ENCODE results near the gene CCDC28B.

CCDC28B gene

DNA sequence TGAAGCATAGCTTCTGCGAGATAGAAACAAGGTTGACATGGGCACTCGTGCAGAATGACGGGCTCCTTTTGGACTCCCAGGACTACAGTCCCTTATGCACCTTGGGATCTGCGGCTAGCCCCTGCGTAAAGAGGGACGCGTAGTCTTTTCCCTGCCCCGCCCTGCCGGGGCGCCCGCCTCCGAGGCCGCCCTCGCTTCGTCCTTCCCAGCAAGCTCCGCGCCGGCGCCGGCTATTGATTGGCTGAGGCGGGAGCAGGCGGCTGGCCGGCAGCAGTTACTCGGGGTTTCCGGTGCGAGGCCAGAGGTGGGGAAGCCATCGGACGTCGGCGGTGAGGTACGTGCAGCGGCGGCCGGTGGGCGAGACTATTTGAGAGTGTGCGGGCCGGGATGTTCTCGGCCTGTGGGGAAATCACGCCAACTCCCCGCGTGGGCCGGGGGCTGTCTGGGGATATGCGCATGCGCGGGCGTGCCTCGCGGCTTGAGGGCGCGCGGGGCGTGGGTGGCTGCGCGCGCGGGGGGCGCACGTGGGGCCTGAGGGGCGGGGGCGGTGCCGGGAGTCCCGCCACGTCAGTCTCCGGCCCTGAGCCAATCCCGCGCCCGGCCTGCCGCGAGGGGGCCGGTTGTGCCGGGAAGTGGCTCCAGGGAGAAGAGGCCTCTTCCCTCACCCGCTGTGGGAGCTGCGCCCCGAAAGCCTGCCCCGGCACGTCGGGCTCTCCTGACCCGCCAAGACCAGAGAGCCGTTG, 20.8 kb upstream of the CCDC28B start, which contains the start of gene TXLNA:
TXLNA (plus strand) TSS at position 233 of the 743 bp plus-strand sequence. CDS start 671 bp downstream, outside the sequence.
- no peak for TF ChIP-seq TEAD4 (IDR thresholded peaks at IDR 0.05)
- peak; percentile 94 for TF ChIP-seq EGR1 (IDR thresholded peaks at IDR 0.05)
- peak; percentile 54; the same call in 1 of the 2 replicates for TF ChIP-seq TCF12 (IDR thresholded peaks at IDR 0.05; ENCODE audit: low read depth)
- peak; percentile 62 for TF ChIP-seq TAF1 (IDR thresholded peaks at IDR 0.05; ENCODE audit: low read depth)
- TF ChIP-seq, protein P1, sequence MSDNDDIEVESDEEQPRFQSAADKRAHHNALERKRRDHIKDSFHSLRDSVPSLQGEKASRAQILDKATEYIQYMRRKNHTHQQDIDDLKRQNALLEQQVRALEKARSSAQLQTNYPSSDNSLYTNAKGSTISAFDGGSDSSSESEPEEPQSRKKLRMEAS (IDR thresholded peaks at IDR 0.05), result peak; percentile 93
- peak; percentile 15; the same call in 1 of the 2 replicates for TF ChIP-seq NFIC (IDR thresholded peaks at IDR 0.05)
- TF ChIP-seq CEBPB (IDR thresholded peaks at IDR 0.05), result no peak
- TF ChIP-seq YY1 (IDR thresholded peaks at IDR 0.05; ENCODE audit: low read depth), result 0 out of 2 replicates have a peak, but pooled peaks have one; percentile 20
- TF ChIP-seq, protein P2, sequence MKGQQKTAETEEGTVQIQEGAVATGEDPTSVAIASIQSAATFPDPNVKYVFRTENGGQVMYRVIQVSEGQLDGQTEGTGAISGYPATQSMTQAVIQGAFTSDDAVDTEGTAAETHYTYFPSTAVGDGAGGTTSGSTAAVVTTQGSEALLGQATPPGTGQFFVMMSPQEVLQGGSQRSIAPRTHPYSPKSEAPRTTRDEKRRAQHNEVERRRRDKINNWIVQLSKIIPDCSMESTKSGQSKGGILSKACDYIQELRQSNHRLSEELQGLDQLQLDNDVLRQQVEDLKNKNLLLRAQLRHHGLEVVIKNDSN (IDR thresholded peaks at IDR 0.05), result peak; percentile 67

DNA sequence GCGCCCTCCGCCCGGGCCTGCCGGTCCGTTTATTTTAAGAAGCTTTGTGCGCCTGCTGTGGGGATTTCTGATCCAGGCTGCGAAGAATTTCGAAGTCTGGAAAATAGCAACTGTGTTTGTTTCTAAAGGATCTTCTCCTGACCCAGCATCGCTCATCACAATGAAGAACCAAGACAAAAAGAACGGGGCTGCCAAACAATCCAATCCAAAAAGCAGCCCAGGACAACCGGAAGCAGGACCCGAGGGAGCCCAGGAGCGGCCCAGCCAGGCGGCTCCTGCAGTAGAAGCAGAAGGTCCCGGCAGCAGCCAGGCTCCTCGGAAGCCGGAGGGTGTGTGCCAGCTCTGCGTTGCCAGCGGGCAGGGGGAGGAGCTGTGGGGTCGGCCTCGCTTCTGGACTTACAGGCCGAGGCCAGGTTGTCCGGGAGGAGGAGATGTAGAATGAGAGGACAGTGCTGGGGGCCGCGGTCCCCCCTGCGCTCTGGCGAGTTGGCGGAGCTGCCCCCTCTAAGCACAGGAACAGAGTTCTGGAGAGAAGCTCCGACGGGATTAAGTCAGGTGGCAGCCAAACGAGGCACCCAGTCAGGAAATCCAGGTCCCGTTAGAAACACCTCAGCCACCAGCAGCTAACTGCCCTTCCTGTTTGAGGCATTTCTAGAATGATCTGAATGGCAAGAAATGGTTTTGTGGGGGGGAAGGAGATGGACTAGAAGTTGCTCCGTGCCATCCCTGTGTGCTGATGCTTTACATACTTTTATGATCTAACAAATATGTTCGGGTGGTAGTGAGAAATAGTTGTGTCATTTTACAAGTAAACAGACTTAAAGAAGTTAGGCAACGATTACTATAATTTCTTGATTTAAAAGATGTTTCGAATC, 20.0 kb upstream of the CCDC28B start:
- no peak for TF ChIP-seq EGR1 (IDR thresholded peaks at IDR 0.05)
- no peak for TF ChIP-seq TCF12 (IDR thresholded peaks at IDR 0.05; ENCODE audit: low read depth)
- TF ChIP-seq EP300 (IDR thresholded peaks at IDR 0.05; ENCODE audit: borderline replicate concordance), result no peak
- TF ChIP-seq NFIC (IDR thresholded peaks at IDR 0.05), result no peak
- TF ChIP-seq TAF1 (IDR thresholded peaks at IDR 0.05; ENCODE audit: low read depth), result no peak
- TF ChIP-seq FOXM1 (IDR thresholded peaks at IDR 0.05; ENCODE audit: borderline replicate concordance, low read depth), result no peak
- no peak for TF ChIP-seq RAD21 (IDR thresholded peaks at IDR 0.05; ENCODE audit: low read depth)
- TF ChIP-seq CEBPB (IDR thresholded peaks at IDR 0.05), result no peak

DNA sequence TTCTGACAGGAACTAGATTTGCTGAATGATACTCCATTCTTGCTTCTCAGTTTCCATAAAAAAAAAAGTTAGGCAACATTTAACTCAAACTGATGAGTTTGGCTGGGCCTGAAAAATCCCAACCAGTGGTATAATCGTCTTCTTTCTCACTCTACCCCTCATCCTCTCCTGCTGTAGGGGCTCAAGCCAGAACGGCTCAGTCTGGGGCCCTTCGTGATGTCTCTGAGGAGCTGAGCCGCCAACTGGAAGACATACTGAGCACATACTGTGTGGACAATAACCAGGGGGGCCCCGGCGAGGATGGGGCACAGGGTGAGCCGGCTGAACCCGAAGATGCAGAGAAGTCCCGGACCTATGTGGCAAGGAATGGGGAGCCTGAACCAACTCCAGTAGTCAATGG, 19.3 kb upstream of the CCDC28B start:
- TF ChIP-seq CEBPB (IDR thresholded peaks at IDR 0.05) (no peak), TAF1 (IDR thresholded peaks at IDR 0.05; ENCODE audit: low read depth) (no peak), YY1 (IDR thresholded peaks at IDR 0.05; ENCODE audit: low read depth) (no peak), RAD21 (IDR thresholded peaks at IDR 0.05; ENCODE audit: low read depth) (no peak)
- TF ChIP-seq, protein P1 (IDR thresholded peaks at IDR 0.05), result no peak

DNA sequence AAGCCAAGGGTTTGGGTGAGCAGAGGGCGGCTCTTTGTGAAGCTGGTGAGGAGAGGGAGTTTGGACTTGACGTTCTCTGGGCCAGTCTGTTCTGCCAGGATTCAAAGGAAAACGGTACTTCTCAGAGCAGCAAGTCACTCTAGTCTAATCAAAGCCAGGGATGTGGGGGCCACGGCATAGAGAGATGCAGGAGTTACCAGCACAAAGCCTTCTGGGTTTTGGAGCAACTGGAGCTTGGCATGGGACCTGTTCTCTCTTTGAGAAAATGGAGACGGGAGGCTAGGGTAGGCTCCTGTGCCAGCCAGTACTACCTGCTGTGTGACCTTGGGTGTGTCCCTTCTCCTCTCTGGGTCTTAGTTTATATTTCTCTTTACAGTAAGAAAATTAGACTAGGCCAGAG, 18.8 kb upstream of the CCDC28B start:
- no peak for TF ChIP-seq RAD21 (IDR thresholded peaks at IDR 0.05; ENCODE audit: low read depth)

DNA sequence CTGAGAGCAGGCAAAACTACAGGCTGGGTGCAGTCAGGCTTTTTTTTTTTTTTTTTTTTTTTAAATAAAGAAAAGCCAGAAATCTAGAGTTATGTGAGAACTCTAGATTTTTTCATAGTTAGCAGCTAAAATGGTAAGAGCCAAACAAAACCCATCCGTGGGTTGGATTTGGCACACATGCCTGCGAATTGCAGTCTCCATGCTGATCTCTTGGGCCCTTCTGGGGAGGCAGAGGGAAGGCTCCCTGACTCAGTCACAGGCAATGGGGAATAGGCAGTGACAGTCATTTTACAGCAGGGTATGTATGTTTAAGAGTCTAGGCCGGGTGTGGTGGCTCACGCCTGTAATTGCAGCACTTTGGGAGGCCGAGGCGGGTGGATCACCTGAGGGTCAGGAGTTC, 18.3 kb upstream of the CCDC28B start:
- TF ChIP-seq CEBPB (IDR thresholded peaks at IDR 0.05), result no peak
- no peak for TF ChIP-seq ZBTB7A (IDR thresholded peaks at IDR 0.05; ENCODE audit: low read depth)
- TF ChIP-seq TAF1 (IDR thresholded peaks at IDR 0.05; ENCODE audit: low read depth), result no peak
- TF ChIP-seq FOXM1 (IDR thresholded peaks at IDR 0.05; ENCODE audit: borderline replicate concordance, low read depth), result no peak
- no peak for TF ChIP-seq TEAD4 (IDR thresholded peaks at IDR 0.05)
- TF ChIP-seq, protein P2 (IDR thresholded peaks at IDR 0.05), result no peak
- no peak for TF ChIP-seq YY1 (IDR thresholded peaks at IDR 0.05; ENCODE audit: low read depth)
- TF ChIP-seq NFIC (IDR thresholded peaks at IDR 0.05), result no peak
- TF ChIP-seq TCF12 (IDR thresholded peaks at IDR 0.05; ENCODE audit: low read depth), result no peak
- TF ChIP-seq, protein P3, sequence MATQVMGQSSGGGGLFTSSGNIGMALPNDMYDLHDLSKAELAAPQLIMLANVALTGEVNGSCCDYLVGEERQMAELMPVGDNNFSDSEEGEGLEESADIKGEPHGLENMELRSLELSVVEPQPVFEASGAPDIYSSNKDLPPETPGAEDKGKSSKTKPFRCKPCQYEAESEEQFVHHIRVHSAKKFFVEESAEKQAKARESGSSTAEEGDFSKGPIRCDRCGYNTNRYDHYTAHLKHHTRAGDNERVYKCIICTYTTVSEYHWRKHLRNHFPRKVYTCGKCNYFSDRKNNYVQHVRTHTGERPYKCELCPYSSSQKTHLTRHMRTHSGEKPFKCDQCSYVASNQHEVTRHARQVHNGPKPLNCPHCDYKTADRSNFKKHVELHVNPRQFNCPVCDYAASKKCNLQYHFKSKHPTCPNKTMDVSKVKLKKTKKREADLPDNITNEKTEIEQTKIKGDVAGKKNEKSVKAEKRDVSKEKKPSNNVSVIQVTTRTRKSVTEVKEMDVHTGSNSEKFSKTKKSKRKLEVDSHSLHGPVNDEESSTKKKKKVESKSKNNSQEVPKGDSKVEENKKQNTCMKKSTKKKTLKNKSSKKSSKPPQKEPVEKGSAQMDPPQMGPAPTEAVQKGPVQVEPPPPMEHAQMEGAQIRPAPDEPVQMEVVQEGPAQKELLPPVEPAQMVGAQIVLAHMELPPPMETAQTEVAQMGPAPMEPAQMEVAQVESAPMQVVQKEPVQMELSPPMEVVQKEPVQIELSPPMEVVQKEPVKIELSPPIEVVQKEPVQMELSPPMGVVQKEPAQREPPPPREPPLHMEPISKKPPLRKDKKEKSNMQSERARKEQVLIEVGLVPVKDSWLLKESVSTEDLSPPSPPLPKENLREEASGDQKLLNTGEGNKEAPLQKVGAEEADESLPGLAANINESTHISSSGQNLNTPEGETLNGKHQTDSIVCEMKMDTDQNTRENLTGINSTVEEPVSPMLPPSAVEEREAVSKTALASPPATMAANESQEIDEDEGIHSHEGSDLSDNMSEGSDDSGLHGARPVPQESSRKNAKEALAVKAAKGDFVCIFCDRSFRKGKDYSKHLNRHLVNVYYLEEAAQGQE (IDR thresholded peaks at IDR 0.05; ENCODE audit: low read depth), result no peak
- no peak for TF ChIP-seq RAD21 (IDR thresholded peaks at IDR 0.05; ENCODE audit: low read depth)
- TF ChIP-seq, protein P1 (IDR thresholded peaks at IDR 0.05), result no peak
- TF ChIP-seq EP300 (IDR thresholded peaks at IDR 0.05; ENCODE audit: borderline replicate concordance), result no peak
- TF ChIP-seq CREB1 (IDR thresholded peaks at IDR 0.05; ENCODE audit: low read depth), result no peak
- TF ChIP-seq EGR1 (IDR thresholded peaks at IDR 0.05), result no peak

DNA sequence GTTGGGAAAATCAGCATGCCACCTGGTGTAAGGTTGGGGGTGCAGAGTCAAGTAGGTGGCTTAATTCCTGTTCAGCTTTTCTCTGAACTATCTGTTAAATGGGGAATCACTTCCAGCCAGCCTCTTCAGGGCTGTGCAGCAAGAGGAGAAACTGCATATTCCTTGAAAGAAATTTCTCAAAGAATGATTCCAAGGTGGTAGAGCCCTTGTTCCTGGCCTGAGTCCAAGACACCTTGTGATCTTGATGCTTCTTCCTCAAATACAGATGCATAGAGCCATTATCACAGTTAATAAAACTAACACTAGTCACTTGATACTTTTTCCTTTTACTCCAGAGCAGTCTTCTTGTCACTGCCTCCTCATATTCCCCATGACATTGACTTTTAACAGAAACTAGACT, 15.7 kb upstream of the CCDC28B start:
- TF ChIP-seq ZBTB7A (IDR thresholded peaks at IDR 0.05; ENCODE audit: low read depth) (no peak), TAF1 (IDR thresholded peaks at IDR 0.05; ENCODE audit: low read depth) (no peak)

DNA sequence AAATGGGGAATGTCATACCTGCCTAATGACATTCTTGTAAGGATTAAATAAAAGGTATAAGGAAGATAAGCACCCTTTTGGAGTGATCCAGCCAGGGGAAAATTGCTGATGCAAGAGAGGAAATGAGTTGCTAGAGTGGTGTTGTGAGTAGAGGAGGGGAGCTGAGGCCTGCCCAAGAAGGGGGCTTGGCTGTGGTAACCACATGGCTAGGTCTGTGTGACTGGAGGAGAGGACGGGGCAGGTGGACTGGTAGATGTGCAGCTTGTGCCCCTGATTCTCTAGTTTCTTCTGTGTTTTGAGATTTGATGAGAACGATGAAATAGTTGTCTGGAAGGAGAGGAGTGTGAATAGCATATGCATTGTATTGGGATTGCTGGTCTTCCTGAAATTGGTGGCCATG, 14.3 kb upstream of the CCDC28B start:
- no peak for TF ChIP-seq FOXM1 (IDR thresholded peaks at IDR 0.05; ENCODE audit: borderline replicate concordance, low read depth)
